Stimulated activated CD8-positive, alpha-beta memory T cell treated with anti-CD3 and anti-CD28 coated beads, Interleukin-4, amount 100 ng/mL, for 4 hours (primary cell): ENCODE data around the gene NUFIP2.
"Not testable (repeated sequence)": the region's sequence is repeated elsewhere in the genome, so short reads cannot be mapped to it uniquely, and the experiment has no call there.

Experiments used
- DNase-seq, 2 donors: peaks; one replicate each; pipeline ENCODE4 v3.0.0-alpha.2; 2020; ENCODE audit warnings: low read depth in 2 of 2, low spot score in 1 of 2

Gene NUFIP2

GRCh38 chr17:29283496-29283895 lies 10.5 kb downstream of the NUFIP2 start:
- DNase-seq, result no peak

GRCh38 chr17:29279397-29280070 lies 14.4 kb downstream of the NUFIP2 start:
- no peak for DNase-seq

- DNase-seq, result no peak
Observed at GRCh38 chr17:29278692-29279091, 15.3 kb downstream of the NUFIP2 start.

GRCh38 chr17:29273924-29274323 lies 20.0 kb downstream of the NUFIP2 start:
- DNase-seq, result no peak

GRCh38 chr17:29271980-29272379 lies 22.0 kb downstream of the NUFIP2 start:
- DNase-seq, result not testable (repeated sequence)

GRCh38 chr17:29263916-29264315 lies 30.0 kb downstream of the NUFIP2 start:
- no peak for DNase-seq

GRCh38 chr17:29257756-29258155 lies 36.2 kb downstream of the NUFIP2 start:
- DNase-seq, result no peak

- DNase-seq, result no peak
Observed at GRCh38 chr17:29256735-29257466, 37.0 kb downstream of the NUFIP2 start.

- DNase-seq, result no peak
Observed at GRCh38 chr17:29255926-29256522, 37.9 kb downstream of the NUFIP2 start.

GRCh38 chr17:29253037-29253436 lies 40.9 kb downstream of the NUFIP2 start:
- DNase-seq, result no peak

GRCh38 chr17:29252101-29252791 lies 41.7 kb downstream of the NUFIP2 start:
- no peak for DNase-seq

- DNase-seq, result no peak
Observed at GRCh38 chr17:29251184-29251583, 42.8 kb downstream of the NUFIP2 start.

- DNase-seq, result no peak
Observed at GRCh38 chr17:29250666-29251065, 43.3 kb downstream of the NUFIP2 start.

GRCh38 chr17:29248845-29249244 lies 45.1 kb downstream of the NUFIP2 start:
- no peak for DNase-seq

GRCh38 chr17:29247219-29247618 lies 46.7 kb downstream of the NUFIP2 start:
- no peak for DNase-seq

GRCh38 chr17:29246628-29247027 lies 47.3 kb downstream of the NUFIP2 start, which contains the start of gene CRYBA1:
TSS of gene CRYBA1 (plus strand) at chr17:29246859. CDS start at chr17:29246864, 5 bp downstream.
- no peak for DNase-seq

GRCh38 chr17:29245401-29245800 lies 48.5 kb downstream of the NUFIP2 start:
- no peak for DNase-seq

- no peak for DNase-seq
Observed at GRCh38 chr17:29243792-29244191, 50.2 kb downstream of the NUFIP2 start.

GRCh38 chr17:29242790-29243189 lies 51.2 kb downstream of the NUFIP2 start:
- no peak for DNase-seq

GRCh38 chr17:29242051-29242450 lies 51.9 kb downstream of the NUFIP2 start:
- no peak for DNase-seq
